ENCODE results near the gene SLC22A14. TPM values are rescaled to one million over a fixed set of nuclear protein-coding genes. Genes with fewer than 3 reads are reported as not detected.

Gene SLC22A14
- total RNA-seq, 4 donors from 2014 or later, result 0.28 TPM; not detected in 3

GRCh38 chr3:38311476-38311875 is 29.4 kb downstream of the SLC22A14 start:
- no peak for TF ChIP-seq POLR2A (IDR thresholded peaks at IDR 0.05)
- TF ChIP-seq CTCF (IDR thresholded peaks at IDR 0.05), result no peak
- H3K36me3 ChIP-seq, result no peaks in the 10 kb centered on the region
- no peaks in the 10 kb centered on the region for H3K4me1 ChIP-seq
- H3K27ac ChIP-seq, result no peak overlapping the region
- no peak overlapping the region for H3K4me3 ChIP-seq
- no peaks in the 10 kb centered on the region for H3K27me3 ChIP-seq
- DNase-seq, result no peak
- H3K9me3 ChIP-seq, result no peaks in the 10 kb centered on the region
- intact Hi-C loops (cut with DNase I; ENCODE audit: low total_unique reads), result no loop called here

DNA sequence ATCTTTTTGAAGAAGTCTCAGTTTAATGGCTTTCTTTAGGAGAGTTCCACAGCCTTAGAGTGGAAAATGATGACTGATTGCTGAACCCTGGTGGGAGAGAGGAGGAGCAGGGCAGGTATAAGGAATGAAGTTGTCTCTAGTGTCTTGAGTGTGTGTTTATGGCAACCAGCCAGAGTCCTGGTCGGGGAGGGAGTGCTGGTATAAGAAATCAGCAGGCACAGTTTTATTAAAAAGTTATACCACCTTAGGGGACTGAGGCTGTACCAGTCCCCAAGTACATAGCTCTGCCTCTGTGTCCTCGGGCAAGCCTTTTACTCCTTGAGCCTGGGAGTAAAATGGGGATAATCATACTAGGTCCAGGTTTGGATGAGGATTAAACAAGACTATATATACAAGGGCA is 29.8 kb downstream of the SLC22A14 start:
- Histone ChIP-seq H3K9me3 (no peaks in the 10 kb centered on the region), H3K27me3 (no peaks in the 10 kb centered on the region), H3K4me1 (no peaks in the 10 kb centered on the region), H3K27ac (no peak overlapping the region), H3K4me3 (no peak overlapping the region), H3K36me3 (no peaks in the 10 kb centered on the region)
- TF ChIP-seq POLR2A (IDR thresholded peaks at IDR 0.05) (no peak), CTCF (IDR thresholded peaks at IDR 0.05) (no peak)
- intact Hi-C loops (cut with DNase I; ENCODE audit: low total_unique reads), result no loop called here
- no peak for DNase-seq

DNA sequence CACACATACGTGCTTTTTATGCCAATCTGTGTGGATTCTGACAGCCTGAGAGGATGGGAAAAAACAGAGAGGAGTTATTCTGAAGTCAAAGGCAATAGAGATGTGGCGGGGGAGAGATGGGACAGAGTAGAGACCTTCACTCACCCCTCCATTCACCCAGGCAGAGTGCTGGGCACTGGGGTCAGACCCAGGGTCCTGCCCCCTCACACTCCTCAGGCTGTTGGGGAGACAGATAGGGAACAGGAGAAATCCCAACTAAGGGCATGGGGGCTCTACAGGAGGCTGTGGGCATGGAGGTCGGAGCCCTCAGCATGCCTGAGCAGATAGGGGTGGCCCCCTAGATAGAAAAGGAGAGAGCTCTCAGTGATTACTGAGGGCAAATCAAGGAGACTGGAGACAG is 30.3 kb downstream of the SLC22A14 start:
- TF ChIP-seq CTCF (IDR thresholded peaks at IDR 0.05) (no peak), POLR2A (IDR thresholded peaks at IDR 0.05) (no peak)
- no peaks in the 10 kb centered on the region for H3K27me3 ChIP-seq
- no peaks in the 10 kb centered on the region for H3K9me3 ChIP-seq
- no peaks in the 10 kb centered on the region for H3K36me3 ChIP-seq
- intact Hi-C loops (cut with DNase I; ENCODE audit: low total_unique reads), result no loop called here
- no peak overlapping the region for H3K4me3 ChIP-seq
- H3K27ac ChIP-seq, result no peak overlapping the region
- no peaks in the 10 kb centered on the region for H3K4me1 ChIP-seq
- no peak for DNase-seq

GRCh38 chr3:38313263-38313662 is 31.2 kb downstream of the SLC22A14 start:
- H3K4me3 ChIP-seq, result no peak overlapping the region
- no peak overlapping the region for H3K27ac ChIP-seq
- no peaks in the 10 kb centered on the region for H3K4me1 ChIP-seq
- H3K9me3 ChIP-seq, result no peaks in the 10 kb centered on the region
- DNase-seq, result no peak
- TF ChIP-seq POLR2A (IDR thresholded peaks at IDR 0.05) (no peak), CTCF (IDR thresholded peaks at IDR 0.05) (no peak)
- no peaks in the 10 kb centered on the region for H3K36me3 ChIP-seq
- H3K27me3 ChIP-seq, result no peaks in the 10 kb centered on the region
- intact Hi-C loops (cut with DNase I; ENCODE audit: low total_unique reads), result no loop called here

- Histone ChIP-seq H3K27me3 (no peaks in the 10 kb centered on the region), H3K4me1 (no peaks in the 10 kb centered on the region), H3K4me3 (no peak overlapping the region), H3K9me3 (no peaks in the 10 kb centered on the region), H3K36me3 (no peaks in the 10 kb centered on the region), H3K27ac (no peak overlapping the region)
- intact Hi-C loops (cut with DNase I; ENCODE audit: low total_unique reads), result no loop called here
- TF ChIP-seq POLR2A (IDR thresholded peaks at IDR 0.05), result no peak
- TF ChIP-seq CTCF (IDR thresholded peaks at IDR 0.05), result no peak
- no peak for DNase-seq
Observed at GRCh38 chr3:38313695-38314094, 31.6 kb downstream of the SLC22A14 start.
